OCI-LY7 (cell line): ENCODE data around the gene UBE2J2. TPM values are rescaled to one million over a fixed set of nuclear protein-coding genes. Genes with fewer than 3 reads are reported as not detected.

Source experiments
- BruUV-seq: library from RNA; stranded (reverse); fragments of 400-500 nt; replicated peaks from 2 replicates; lab custom pipeline; 2021; lab: Mats Ljungman, UMichigan
- CTCF ChIA-PET: fragments of 300-600 bp; sonication (Branson Sonifier 250); formaldehyde crosslinking; loops from one replicate; lab custom pipeline; 2022; ENCODE audit warnings: antibody characterized with exemption; ENCODE audit not compliant: unreplicated experiment; lab: Charles Lee
- POLR2A ChIA-PET: fragments of 300-600 bp; sonication (Branson Sonifier 250); formaldehyde crosslinking; loops from one replicate; lab custom pipeline; 2022; ENCODE audit warnings: antibody characterized with exemption; lab: Charles Lee
- DNase-seq: peaks from one replicate; pipeline ENCODE4 v3.0.0-alpha.2; 2015; ENCODE audit warnings: low spot score
- H2AFZ ChIP-seq: fragments of 200-600 bp; sonication (generic), shearing (Covaris generic); 2 replicates; pipeline ENCODE4 v1.6.1; 2014; ENCODE audit warnings: mild to moderate bottlenecking, antibody characterized with exemption, low read length, moderate library complexity
- H3K27ac ChIP-seq: fragments of 200-600 bp; sonication (generic); 2 replicates; pipeline ENCODE4 v1.5.1; 2014; ENCODE audit warnings: mixed run types, low read depth, mild to moderate bottlenecking, moderate library complexity, low read length, inconsistent platforms; ENCODE audit not compliant: poor library complexity, severe bottlenecking
- H3K36me3 ChIP-seq: fragments of 200-600 bp; sonication (generic); 2 replicates; pipeline ENCODE4 v1.6.1; 2014; ENCODE audit warnings: mild to moderate bottlenecking, antibody characterized with exemption, low read length, moderate library complexity, mixed read lengths; ENCODE audit not compliant: insufficient read depth
- H3K4me1 ChIP-seq: fragments of 200-600 bp; sonication (generic); 2 replicates; pipeline ENCODE4 v1.5.1; 2014; ENCODE audit warnings: mild to moderate bottlenecking, low read length; ENCODE audit not compliant: insufficient read depth, poor library complexity, severe bottlenecking
- H3K4me2 ChIP-seq: fragments of 200-600 bp; sonication (generic); 2 replicates; pipeline ENCODE4 v1.6.1; 2014; ENCODE audit warnings: mild to moderate bottlenecking, low read length
- H3K4me3 ChIP-seq: fragments of 200-600 bp; sonication (generic); 2 replicates; pipeline ENCODE4 v1.5.1; 2014; ENCODE audit warnings: mild to moderate bottlenecking, low read depth, low read length; ENCODE audit not compliant: poor library complexity, severe bottlenecking
- H3K79me2 ChIP-seq: fragments of 200-600 bp; sonication (generic); 2 replicates; pipeline ENCODE4 v1.6.1; 2016; ENCODE audit warnings: low read depth, mild to moderate bottlenecking, low read length, moderate library complexity, mixed read lengths; ENCODE audit not compliant: insufficient read depth
- H3K9me2 ChIP-seq: fragments of 200-600 bp; sonication (generic); 2 replicates; pipeline ENCODE4 v1.6.1; 2016; ENCODE audit warnings: mild to moderate bottlenecking, low read length, mixed read lengths; ENCODE audit not compliant: insufficient read depth
- H3K9me3 ChIP-seq: fragments of 200-600 bp; sonication (generic); 2 replicates; pipeline ENCODE4 v1.6.1; 2014; ENCODE audit warnings: mild to moderate bottlenecking, mixed run types, low read length, mixed read lengths
- H4K20me1 ChIP-seq: fragments of 200-600 bp; sonication (generic); 2 replicates; pipeline ENCODE4 v1.6.1; 2014; ENCODE audit warnings: mild to moderate bottlenecking, antibody characterized with exemption, low read length, moderate library complexity, mixed read lengths; ENCODE audit not compliant: insufficient read depth
- CTCF ChIP-seq: fragments of 200-600 bp; sonication (generic); conservative IDR thresholded peaks from 2 replicates; pipeline ENCODE4 v1.5.1; 2014; ENCODE audit warnings: mild to moderate bottlenecking, antibody characterized with exemption, low read length, moderate library complexity, mixed read lengths
- EZH2phosphoT487 ChIP-seq: fragments of 200-600 bp; sonication (generic); IDR thresholded peaks from 2 replicates; pipeline ENCODE4 v1.6.1; 2018; ENCODE audit warnings: low read depth, borderline replicate concordance, mild to moderate bottlenecking, mixed run types, antibody characterized with exemption, low read length, moderate library complexity, mixed read lengths
- intact Hi-C: fragments of 100-400 bp; cut with micrococcal nuclease; formaldehyde crosslinking; loops from one replicate; pipeline ENCODE4 v1.10.0; 2022; ENCODE audit not compliant: unreplicated experiment
- total RNA-seq, 2 experiments: library from RNA; depleted of rRNA in 1 of 2; stranded (reverse); fragments of >200 nt in 1 of 2; shearing (Covaris generic) in 1 of 2; gene quantifications; 2 replicates each; pipeline ENCODE4 v1.2.3, GENCODE V29; 2014 to 2022

UBE2J2 gene
- total RNA-seq, 2 experiments from 2014 or later: 69.2 to 88.7 TPM

- ChIA-PET CTCF (no interaction called here), POLR2A (no interaction called here)
- Histone ChIP-seq H2AFZ (no peak within 1 kb of the TSS), H3K4me2 (peak within 1 kb of the TSS; percentile 29; the same call in 1 of the 2 replicates), H4K20me1 (no peaks in the 10 kb centered on the region), H3K79me2 (no peaks in the 10 kb centered on the region), H3K4me3 (no peak within 1 kb of the TSS), H3K9me2 (no peaks in the 10 kb centered on the region), H3K4me1 (peaks cover 7% of the 10 kb centered on the region), H3K9me3 (no peaks in the 10 kb centered on the region), H3K36me3 (no peaks in the 10 kb centered on the region), H3K27ac (no peak within 1 kb of the TSS)
- TF ChIP-seq EZH2phosphoT487 (no peak), CTCF (no peak)
- DNase-seq: no peak
- intact Hi-C loops: no loop called here
- no TSS peak for BruUV-seq
Observed at GRCh38 chr1:1206376-1206965, 67.2 kb downstream of the UBE2J2 start, which contains the start of gene TNFRSF18. Gene TNFRSF18, minus strand, starts transcription at chr1:1206592. Its CDS starts 21 bp downstream, at chr1:1206571.

DNA sequence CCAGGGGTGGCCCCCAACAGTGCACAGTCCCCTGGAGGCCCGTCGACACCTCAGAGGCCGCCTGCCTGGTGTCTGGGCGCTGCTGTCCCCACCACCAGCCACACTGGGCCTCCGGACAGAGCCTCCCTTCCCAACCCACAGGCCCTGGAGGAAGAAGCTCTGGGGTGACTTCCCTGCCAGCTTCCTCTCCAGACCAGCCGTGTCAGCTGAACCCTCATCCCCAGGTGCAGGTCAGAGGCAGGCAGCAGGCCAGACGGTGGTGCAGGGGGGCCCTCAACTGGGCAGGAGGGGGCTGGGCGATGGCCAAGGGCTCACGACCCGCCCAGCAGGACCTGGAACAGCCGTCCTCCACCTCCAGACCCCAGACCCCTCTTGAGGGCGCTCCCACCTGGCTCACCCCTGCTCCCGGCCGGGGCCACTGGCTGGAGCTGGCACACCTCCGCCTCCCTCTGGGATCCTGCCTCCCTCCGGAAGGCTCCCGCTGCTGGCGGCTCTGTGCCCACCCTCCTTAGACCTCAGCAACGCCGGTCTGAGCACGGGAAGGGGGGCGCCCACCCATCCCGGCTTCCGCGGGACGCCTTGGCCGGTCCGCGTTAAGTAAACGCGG, 67.8 kb downstream of the UBE2J2 start:
- H4K20me1 ChIP-seq: no peaks in the 10 kb centered on the region
- DNase-seq: no peak
- H3K9me2 ChIP-seq: no peaks in the 10 kb centered on the region
- POLR2A ChIA-PET: no interaction called here
- H3K9me3 ChIP-seq: no peaks in the 10 kb centered on the region
- CTCF ChIA-PET: interaction anchor here (0.6 kb wide), 1 partner anchor 142 kb away, joined by 3 read pairs; no protein-coding TSS in a partner anchor
- H3K27ac ChIP-seq: no peak overlapping the region
- H3K4me3 ChIP-seq: no peak overlapping the region
- intact Hi-C loops: no loop called here
- H3K36me3 ChIP-seq: no peaks in the 10 kb centered on the region
- H3K4me1 ChIP-seq: peaks cover 7% of the 10 kb centered on the region
- no peak for TF ChIP-seq EZH2phosphoT487
- TF ChIP-seq CTCF: no peak
- H2AFZ ChIP-seq: no peak overlapping the region
- H3K79me2 ChIP-seq: no peaks in the 10 kb centered on the region
- no TSS peak for BruUV-seq
- no peak overlapping the region for H3K4me2 ChIP-seq
